Renal cortical epithelial cell (primary cell): ENCODE measurements around the gene CHSY1. TPM values are rescaled to one million over a fixed set of nuclear protein-coding genes. Genes with fewer than 3 reads are reported as not detected.

Source experiments
- DNase-seq: peaks from one replicate; pipeline ENCODE4 v3.0.0-alpha.2; 2011; ENCODE audit warnings: low read depth
- total RNA-seq: library from RNA; depleted of rRNA; stranded (reverse); fragments of >200 nt; gene quantifications from 2 replicates; pipeline ENCODE4 v1.2.3, GENCODE V29; 2014

CHSY1 gene
- total RNA-seq, 1 donor from 2014 or later = 36.1 TPM

DNA sequence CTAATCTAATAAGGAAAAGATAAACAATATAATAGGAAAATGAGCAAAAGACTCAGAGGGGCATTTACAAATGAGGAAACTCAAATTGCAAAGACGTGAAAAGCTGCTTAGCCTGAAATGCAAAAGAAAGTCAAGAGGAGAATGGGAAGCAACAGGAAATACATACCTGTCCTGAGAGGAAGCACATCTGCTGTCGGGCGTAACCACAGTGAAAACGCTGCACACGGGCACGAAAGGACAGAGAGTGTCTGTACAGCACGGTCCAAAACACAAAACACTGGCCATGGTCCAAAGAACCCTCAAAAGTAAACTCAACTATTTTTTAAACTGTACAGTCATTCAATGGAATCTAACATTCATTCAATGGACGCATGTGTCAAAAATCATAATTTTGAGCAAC is 100.6 kb downstream of the CHSY1 start:
- no peak for DNase-seq

DNA sequence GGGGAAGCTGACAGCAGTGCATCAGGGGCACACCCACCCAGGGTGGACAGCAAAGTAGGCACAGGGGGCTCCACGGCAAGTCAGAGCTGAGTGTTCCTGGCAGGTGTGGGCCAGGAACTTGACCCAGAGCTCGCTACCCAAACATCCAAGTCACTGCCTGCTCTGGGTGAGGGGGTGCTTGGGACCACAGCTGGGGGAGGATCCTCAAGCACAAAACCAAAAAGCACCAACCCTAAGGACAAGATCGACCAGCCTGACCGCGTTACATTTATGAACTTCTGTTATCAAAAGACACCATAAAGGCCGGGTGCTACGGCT is 101.2 kb downstream of the CHSY1 start:
- DNase-seq = no peak

DNA sequence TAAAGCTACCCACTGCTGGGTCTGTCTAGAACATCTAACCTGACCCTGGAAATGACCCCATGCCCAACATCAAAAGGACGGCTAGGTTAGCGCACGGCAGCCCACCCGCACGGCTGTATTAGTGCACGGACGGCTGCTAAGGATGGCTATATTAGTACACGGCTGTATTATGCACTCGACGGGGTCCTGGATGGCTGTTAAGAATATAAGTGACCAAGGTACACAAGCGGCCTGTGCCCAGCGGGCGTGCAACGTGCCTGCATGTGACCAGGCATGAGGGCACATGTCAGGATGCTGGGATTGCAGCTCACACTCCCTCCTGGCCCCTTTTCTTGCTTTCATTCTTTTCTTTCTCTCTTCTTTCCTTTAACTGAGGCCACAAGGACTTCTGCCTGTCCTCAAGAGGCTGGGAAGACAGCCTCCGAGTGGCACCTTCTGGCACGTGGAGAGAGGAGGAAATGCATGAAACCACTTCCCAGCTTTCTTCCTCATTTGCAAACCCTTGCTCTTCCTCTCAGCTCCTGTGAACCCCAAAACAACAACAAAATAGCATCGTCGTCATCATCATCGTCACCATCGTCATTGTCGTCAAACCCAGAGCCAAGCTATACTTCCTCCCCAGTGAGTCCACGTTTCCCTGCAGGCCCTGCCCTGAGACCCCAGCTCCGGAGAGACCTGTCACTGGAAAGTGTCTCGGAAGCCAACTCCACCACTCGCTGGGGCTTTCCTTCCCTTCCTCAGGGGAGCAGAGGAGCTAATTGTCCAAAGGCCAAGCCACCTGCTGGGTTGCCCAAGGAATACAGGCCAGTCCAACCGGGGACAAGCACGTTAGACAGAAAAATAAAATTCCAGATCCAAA is 101.8 kb downstream of the CHSY1 start:
- no peak for DNase-seq

DNA sequence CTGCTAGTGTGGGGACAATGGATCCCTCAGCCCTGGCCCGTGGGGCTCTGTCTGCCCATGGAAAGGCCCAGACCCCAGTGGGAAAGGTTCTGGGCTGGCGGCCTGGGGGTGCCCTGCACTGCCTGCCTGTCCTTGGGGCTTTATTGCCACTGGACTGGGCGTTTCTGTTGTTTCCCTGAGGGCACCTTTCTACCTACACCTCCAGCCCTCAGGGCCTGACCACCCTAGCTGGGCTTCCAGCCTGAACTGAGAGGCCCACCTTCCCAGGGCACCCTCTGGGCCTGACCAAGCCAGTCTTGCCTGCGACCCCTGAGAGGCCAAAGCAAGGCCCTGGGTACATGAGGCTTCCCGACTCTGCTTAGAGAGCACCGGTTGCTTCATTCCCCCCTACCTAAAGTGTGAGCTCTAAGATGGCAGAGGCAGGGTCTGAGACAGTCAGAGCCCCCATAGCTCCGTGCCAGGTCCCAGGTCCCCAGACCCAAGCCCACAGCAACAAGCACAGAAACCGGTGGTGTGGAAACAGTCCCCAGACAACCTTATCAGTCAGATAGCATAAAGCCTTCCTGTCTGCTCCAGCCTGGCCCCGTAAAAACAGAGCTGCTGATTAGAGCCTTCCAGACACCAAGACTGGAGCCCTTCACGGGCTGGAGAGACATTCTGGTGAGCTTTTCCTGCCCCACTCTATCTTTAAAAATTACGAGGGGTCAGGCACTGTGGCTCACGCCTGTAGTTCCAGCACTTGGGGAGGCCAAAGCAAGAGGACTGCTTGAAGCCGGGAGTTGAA is 102.8 kb downstream of the CHSY1 start:
- DNase-seq = no peak

DNA sequence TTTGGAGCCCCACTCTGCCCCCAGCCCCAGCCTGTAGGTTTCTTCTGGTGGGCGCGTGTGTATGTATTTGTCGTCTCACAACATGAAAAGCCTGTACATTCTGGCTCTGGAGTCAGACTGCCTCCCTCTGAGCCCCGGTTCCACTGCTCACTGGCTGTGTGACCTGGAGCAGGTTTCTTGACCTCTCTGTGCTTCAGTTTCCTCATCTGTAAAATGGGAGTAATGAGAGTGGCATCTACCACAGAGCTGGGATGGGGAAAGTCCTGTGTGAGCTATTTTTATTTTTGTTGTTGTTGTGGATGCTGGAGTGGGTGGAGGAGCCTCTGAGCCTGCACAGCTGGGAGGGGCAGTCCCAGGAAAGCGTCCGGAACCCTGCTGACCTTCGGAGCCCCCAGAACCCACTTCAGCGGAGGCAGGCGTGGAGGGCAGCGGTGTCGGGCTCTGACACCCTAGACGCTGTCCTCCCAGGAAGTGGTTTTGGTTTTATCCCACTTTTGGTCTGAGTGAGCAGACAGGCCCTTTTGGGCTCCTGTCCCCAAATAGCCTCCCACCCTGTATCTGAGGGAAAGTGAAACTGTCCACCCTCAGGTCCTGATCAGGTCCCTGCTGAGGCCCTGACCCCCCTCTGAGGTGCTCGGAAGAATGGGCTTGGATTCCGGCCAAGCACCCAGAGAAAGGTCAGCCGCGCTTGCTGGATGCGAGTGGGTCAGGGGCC is 103.5 kb downstream of the CHSY1 start:
- DNase-seq = no peak

DNA sequence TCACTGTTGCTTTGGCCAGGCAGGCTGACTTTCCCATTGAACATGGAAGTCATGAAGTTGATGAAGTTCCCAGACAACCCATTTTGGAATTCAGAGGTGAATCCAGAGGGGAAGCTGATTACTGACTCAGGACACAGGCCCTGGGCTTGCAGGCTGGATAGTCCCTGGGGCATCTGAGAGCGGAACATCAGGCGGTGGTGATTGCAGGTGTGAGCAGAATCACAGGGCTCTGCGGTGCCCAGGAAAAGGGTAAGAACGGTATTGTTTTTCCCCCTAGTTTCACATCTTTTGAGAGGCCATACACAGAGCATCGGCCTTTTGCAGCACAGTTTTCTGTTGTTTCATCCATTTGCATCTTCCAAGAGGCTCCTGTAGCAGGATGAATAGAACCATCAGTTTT is 104.7 kb downstream of the CHSY1 start:
- DNase-seq = no peak

DNA sequence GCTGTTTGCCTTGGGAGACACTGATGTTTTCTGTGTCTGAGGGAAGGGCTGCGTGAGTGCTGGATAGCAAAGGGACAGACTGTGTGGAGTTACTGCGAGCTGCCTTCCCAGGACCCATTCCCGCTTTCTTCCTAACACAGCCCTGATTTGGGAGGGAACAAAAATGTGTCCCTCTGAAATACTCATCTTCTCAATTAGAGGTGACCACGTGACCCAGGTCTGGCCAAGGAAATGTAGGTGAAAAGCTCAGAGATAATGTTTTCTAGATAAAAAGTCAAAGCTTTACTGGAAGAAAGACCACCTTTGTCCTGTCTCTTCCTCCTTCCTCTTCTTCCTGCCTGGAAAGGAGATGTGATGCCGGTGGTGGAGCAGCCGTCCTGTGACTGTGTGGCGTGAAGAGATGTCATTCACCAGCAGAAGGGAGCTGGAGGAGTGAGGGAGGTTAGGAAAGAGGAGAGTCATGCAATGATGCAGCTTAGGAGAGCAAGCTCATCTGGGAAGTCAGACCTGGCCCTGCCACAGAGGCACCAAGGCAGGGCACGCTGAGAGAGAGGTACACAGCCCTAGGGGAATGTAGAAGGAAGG is 105.6 kb downstream of the CHSY1 start:
- no peak for DNase-seq

DNA sequence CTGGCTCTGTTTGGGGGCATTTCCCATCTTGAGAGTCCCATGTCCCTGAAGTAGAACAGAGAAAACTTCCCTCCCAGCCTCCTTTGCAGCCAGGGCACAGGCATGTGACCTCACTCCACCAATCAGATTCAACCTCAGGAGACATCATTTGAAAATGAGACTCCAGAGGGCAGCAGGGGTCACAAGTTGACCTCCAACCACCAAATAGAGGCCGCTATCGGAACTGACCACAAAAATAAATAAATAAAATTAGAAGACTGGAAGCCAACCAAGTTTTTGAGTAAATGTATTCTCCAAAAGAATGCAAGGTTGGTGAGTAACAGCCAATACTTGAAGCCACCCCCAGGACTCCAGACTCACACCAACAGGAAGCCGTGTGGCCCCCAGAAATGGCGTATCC is 106.5 kb downstream of the CHSY1 start:
- DNase-seq = no peak

DNA sequence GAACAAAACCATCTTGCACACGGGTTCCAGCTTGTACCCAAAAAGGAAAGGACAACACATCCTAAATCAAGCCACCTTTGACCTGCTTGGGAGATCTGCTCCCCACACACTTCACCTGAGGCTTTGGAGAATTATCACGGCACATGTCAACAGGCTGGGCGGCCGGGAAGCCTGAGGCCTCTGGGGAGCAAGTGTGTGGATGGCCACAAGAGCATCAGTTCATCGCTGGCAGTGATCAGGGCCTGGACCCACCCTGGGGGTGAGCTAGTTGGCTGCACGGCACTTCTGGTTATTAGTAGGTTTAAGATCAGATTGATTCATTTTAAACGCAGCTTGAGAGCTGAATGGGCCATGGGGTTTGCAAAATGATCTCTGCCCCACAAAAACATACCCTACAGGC is 108.5 kb downstream of the CHSY1 start:
- DNase-seq = no peak

DNA sequence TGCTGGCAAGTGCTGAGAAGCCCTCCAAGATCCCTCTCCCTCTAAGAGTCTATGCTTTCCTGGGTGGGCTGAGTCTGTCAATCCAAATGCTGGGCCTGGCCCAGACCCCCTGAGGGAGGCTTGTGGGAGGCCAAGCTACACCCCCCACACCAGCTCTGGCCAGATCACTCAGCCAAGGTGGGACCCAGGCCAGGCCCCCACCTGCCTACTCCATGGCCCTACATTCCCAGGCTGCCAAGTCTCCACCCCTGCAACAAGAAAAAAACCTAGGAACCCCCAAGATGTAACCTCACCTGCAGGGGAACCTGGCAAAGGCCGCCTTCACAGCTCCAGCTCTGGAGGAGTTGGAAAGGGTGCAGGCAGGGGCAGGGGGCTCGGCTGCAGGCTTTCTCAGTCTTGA is 109.1 kb downstream of the CHSY1 start:
- DNase-seq = no peak

DNA sequence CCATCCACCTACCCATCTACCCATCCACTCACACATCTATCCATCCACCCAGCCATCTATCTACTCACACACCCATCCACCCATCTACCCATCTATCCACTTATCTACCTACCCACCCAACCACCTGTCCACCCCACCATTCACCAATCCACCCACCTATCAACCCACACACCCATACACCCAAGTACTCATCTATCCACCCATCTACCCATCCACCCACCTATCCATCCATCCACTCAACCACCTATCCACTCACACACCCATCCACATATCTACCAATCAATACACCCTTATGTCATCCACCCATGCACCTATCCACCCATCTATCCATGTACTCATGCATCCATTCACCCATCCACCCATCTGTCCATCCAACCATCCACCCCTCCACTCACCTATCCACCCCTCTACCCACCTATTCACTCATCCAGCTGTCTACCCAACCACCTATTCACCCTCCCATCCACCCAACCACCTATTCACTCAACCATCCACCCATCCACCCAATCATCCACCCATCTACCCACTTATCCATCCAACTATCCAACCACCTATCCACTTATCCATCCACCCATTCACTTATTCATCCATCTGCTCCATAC is 109.8 kb downstream of the CHSY1 start:
- DNase-seq = no peak

DNA sequence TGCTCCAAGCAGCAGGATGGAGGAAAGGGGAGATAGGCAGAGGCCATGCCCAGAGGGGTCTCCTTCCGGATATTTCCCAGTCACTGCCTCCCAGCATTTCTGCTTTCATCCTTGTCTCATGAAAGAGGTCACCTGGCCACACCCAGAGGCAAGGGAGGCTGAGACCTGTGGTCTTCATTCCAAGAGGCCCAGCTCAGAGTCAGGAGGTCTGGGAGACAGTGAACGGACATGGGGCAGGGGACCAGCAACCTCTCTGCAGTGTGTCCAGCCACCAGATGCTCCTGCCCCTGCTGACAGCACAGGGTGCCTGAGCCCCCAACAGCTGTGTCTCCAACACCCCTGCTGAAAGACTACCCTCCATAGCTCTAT is 111.2 kb downstream of the CHSY1 start:
- no peak for DNase-seq

DNA sequence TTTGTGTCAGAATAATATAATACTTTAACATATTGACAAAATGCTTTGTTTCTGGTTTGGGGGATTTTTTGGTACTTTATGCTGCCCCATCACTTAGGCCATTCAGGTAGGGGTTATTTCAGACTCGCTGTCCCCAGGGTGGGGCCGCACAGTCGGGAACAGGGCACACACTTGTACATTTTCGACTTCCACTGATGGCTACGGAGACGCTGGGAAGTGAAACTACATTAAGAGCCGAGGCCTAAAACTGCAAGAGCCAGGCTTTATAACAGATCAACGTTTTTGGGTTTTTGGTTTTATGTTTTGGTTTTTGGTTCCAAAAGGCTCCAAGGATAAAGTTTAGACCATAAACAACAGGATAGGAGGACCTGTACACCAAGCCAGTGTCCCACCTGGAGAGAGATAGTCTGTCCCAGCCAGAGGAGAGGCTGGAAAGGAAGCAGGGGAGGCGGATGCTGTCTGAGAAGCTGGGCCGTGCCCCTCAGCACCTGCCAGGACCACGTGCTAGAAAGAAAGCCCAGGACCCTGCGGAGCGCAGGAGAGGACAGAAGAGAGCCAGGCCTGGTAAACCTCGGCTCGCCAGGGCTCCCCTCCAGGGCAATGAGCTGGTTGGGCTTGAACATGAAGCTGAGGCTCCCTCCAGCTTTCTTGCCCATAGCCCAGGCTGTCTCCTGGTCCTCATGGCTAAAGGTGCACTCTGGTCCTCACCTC is 111.7 kb downstream of the CHSY1 start:
- no peak for DNase-seq

DNA sequence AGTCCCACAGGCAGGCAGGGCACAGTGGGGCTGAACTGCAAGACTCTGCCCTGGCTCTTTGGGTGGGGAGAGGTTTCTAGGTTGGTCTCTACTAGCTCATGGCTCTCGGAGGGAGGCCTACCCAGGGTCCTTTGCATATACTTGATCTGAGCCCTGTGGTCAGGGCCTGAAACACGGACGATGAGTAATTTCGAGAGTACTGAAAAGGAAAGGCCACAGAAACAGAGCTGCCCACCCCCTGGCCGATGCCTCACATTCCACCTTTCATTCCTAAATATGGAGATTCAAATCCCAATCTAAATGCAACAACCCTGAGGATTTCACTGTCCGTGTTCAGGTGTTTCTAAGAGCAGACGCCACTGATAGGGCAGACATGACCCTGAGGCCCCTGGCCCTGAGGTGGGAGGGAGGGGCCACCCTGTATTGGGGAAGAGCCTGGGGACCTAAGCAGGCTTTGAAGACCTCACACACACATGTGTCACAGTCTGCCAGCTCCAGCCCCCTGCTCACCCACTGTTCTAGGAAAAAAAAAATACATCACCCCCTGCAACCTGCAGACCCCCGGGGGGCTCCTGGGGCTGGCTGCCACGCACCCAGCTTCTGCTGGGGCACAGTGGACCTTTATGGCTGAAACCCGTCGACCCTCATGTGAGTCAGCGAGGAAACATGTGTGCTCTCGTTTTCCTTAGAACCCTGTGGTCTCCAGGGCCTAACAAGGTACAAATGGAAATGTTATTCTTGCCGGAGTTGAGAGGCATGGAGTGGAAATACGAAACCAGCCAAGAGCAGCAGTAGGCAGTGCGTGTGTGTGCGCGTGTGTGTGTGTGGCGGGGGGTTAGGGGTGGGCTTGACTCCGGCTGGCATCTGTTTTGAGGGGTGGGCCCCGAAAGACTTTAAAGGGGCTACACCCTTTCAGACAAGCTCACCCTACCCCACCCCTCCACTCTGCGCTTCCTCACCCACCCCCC is 112.7 kb downstream of the CHSY1 start:
- no peak for DNase-seq

DNA sequence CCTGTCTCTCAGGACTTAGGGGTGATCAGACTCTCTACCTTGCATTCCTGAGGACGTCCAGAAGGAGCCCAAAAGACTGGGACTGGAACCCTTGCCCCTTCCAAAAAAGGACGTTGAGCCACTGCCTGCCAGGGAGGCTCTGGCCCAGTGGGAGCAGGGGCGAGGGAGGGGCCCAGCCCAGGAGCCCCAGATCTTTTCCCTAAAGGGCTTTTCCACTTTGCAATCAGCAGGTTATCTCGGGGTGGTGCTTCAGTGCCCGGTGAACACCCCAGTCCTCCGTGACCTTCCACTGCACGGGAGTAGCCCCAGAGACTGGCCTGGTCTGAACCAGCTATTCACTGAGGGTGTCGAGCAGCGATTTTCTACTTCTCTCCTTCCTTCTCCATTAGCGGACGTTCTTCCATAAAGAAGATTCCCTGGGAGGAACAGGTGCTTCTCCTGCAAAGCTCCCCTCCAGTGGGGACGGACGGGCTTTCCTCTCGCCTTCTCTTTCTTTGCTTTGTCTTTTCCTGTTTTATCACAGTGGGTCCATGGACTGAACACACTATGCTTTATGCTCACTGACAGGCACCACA is 113.7 kb downstream of the CHSY1 start:
- no peak for DNase-seq

DNA sequence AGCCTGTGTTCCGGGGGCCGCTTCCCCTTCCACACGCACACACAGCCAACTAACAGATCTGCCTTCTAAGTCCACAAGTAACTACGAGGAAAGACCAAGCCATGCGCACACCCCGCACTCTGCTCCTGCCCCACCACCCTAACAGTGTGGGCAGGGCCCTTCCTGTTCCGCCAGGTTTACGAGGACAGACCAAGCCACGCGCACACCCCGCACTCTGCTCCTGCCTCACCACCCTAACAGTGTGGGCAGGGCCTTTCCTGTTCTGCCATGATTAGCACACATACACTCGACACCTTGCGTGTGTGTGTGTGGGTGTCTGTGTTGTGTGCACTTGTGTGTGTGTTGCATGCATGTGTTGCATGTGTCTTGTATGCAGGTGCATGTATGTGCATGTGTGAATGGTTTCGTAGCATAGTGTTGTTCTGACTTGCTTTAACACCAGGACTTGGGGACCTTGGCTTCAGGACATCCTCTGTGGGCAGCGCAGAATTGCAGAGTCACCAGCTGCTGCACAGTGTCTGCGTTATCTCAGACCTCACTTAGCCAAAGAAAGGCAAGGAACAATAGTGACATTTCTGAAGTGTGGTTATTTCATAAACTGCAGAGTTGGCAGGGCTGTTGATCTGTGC is 114.4 kb downstream of the CHSY1 start:
- no peak for DNase-seq

DNA sequence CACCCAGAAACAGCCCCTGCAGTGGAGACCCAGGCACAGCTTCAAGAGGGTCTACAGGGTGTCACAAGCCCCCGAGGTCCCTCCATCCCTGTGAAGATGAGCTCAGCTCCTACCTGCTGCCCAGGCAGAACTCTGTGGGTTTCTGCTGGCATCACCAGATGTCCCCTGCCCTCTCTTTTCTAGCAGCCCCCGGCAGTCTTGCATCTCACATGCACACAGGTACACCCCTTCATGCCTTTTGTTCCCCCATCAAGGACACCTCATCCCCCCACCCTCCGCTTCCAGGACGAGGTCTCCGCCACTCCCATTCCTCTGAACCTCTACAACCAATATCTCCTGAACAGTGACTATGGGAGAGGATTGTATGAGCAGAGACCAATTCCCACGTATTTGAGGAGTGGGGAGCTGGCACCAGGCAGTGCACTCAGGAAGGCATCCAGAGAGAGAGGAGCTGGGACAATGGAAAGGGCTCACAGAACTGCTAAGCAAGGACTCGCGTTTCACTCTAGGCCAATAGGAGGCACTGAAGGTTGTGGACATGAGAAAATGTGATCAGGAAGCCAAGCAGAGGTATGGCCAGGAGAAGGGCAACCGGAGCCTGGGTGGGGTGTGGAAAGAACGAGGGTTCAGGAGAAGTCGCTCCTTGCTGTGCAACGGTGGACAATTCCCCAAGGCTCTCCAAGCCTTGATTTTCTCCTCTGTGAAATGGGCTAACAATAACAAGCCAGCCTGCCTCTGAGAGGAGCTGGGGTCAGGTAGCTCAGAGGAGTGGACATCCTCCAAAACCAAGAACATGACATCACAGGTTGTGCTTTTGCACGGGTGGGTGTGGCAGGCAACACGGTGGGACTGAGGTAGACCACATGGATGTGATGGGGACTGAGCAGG is 115.2 kb downstream of the CHSY1 start:
- DNase-seq = no peak

DNA sequence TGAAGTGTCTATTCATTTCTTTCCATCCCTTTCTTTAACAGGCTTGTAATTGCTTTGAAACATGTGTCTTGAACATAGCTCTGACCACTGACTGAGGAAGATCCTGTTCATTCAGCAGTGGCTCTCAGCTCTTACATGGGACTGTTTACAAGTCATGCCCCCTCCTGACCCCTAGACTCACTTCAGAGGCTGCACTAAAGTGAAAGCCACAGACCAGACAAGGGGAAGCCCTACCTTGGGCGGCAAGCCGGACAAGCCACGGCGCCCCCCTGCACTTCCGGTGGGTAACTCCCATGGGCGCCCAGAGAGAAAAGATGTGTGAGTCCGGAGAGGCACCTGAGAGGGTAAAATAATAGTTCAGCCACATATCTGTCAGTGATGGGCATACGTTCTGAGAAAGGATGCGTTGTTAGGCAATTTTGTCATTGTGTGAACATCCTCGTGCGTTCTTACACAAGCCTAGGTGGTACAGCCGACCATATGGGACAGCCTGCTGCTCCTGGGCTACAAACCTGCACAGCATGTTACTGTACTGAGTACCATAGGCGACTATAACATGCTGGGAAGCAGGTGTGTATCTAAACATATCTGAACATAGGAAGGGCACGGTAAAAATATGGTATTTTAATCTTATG is 116.2 kb downstream of the CHSY1 start:
- no peak for DNase-seq
